Calu3 (cell line): Measurements from ENCODE around the gene NPIPB9. TPM values are rescaled to one million over a fixed set of nuclear protein-coding genes. Genes with fewer than 3 reads are reported as not detected.
"Not testable (repeated sequence)": the region's sequence is repeated elsewhere in the genome, so short reads cannot be mapped to it uniquely, and the experiment has no call there.

Experiments
- BruUV-seq: library from RNA; stranded (reverse); fragments of 400-500 nt; replicated peaks from 2 replicates; lab custom pipeline; 2021; lab: Mats Ljungman, UMichigan
- CTCF ChIA-PET: fragments of 300-600 bp; sonication (Branson Sonifier 250); formaldehyde crosslinking; loops from one replicate; lab custom pipeline; 2022; ENCODE audit warnings: antibody characterized with exemption; lab: Charles Lee
- DNase-seq: peaks from one replicate; pipeline ENCODE4 v3.0.0; 2022
- H3K27ac Mint-ChIP-seq: one replicate; pipeline ENCODE4 v1.8.0; 2022; ENCODE audit warnings: mixed read lengths; ENCODE audit not compliant: unreplicated experiment
- H3K27me3 Mint-ChIP-seq: one replicate; pipeline ENCODE4 v1.8.0; 2022; ENCODE audit warnings: mixed read lengths; ENCODE audit not compliant: unreplicated experiment
- H3K36me3 Mint-ChIP-seq: one replicate; pipeline ENCODE4 v1.8.0; 2022; ENCODE audit warnings: mild to moderate bottlenecking, moderate library complexity, mixed read lengths; ENCODE audit not compliant: insufficient read depth, unreplicated experiment
- H3K4me1 Mint-ChIP-seq: one replicate; pipeline ENCODE4 v1.8.0; 2022; ENCODE audit warnings: mild to moderate bottlenecking, low read depth, mixed read lengths; ENCODE audit not compliant: unreplicated experiment
- H3K4me3 Mint-ChIP-seq: one replicate; pipeline ENCODE4 v1.8.0; 2022; ENCODE audit warnings: mild to moderate bottlenecking, low read depth, moderate library complexity, mixed read lengths; ENCODE audit not compliant: unreplicated experiment
- H3K9me3 Mint-ChIP-seq: one replicate; pipeline ENCODE4 v1.8.0; 2022; ENCODE audit warnings: low read depth, mixed read lengths; ENCODE audit not compliant: unreplicated experiment
- intact Hi-C: fragments of 100-400 bp; cut with micrococcal nuclease; formaldehyde crosslinking; loops from one replicate; pipeline ENCODE4 v1.10.0; 2022; ENCODE audit not compliant: unreplicated experiment
- total RNA-seq: library from RNA; stranded (reverse); gene quantifications from 2 replicates; pipeline ENCODE4 v1.2.3, GENCODE V29; 2022
- TF ChIP-seq, protein P1 (sequence below): fragments of 200-600 bp; IDR thresholded peaks from one replicate; pipeline ENCODE4 v1.8.0; 2022; ENCODE audit warnings: antibody characterized with exemption; ENCODE audit not compliant: unreplicated experiment

Gene NPIPB9
- total RNA-seq, 1 experiment from 2014 or later: 5.2 TPM

DNA sequence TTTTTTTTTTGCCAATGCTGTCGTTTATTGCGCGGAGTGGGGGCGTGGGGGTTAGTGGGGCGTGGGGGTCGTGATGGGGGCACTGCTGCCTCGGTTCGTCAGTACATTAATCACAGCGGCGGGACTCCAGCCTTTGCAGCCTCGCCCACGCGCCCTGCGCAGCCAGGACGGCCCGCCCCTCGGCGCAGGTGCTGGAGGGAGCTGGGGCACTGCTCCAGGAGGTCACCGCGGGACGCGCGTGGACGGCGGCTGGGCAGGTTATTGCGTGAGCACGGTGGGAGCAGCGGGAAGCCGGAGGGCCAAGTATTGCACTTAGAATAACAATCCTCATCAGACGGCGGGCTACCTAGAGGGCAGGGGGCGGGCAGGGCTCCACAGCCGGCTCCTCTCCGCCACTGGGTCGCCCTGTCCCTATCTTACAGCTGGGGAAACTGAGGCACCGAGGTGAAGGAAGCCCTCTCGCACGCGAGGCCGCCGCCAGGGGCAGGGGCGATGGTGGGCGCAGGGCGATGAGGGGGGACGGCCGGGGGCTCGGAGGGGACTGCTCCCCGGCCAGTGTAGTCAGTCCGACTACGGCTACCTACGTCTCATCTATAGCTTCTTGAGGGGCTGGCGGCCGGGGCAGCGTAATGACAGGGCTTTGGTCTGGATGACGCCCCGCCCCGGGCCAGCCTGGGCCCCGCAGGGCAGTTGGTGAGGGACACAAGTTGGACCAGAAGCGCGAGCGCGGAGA, 4.8 kb upstream of the NPIPB9 start:
- H3K4me3 Mint-ChIP-seq, H3K27me3 Mint-ChIP-seq, H3K9me3 Mint-ChIP-seq, intact Hi-C loops, CTCF ChIA-PET, H3K27ac Mint-ChIP-seq, H3K4me1 Mint-ChIP-seq, H3K36me3 Mint-ChIP-seq, BruUV-seq, DNase-seq: not testable (repeated sequence)

GRCh38 chr16:28749997-28750465, 1.6 kb upstream of the NPIPB9 start:
- CTCF ChIA-PET, intact Hi-C loops, BruUV-seq, H3K36me3 Mint-ChIP-seq, H3K9me3 Mint-ChIP-seq, H3K27ac Mint-ChIP-seq, H3K27me3 Mint-ChIP-seq, H3K4me1 Mint-ChIP-seq: not testable (repeated sequence)
- TF ChIP-seq, protein P1, sequence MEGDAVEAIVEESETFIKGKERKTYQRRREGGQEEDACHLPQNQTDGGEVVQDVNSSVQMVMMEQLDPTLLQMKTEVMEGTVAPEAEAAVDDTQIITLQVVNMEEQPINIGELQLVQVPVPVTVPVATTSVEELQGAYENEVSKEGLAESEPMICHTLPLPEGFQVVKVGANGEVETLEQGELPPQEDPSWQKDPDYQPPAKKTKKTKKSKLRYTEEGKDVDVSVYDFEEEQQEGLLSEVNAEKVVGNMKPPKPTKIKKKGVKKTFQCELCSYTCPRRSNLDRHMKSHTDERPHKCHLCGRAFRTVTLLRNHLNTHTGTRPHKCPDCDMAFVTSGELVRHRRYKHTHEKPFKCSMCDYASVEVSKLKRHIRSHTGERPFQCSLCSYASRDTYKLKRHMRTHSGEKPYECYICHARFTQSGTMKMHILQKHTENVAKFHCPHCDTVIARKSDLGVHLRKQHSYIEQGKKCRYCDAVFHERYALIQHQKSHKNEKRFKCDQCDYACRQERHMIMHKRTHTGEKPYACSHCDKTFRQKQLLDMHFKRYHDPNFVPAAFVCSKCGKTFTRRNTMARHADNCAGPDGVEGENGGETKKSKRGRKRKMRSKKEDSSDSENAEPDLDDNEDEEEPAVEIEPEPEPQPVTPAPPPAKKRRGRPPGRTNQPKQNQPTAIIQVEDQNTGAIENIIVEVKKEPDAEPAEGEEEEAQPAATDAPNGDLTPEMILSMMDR: peak; percentile 22
- H3K4me3 Mint-ChIP-seq: peak overlapping the region; percentile 64
- DNase-seq: peak; percentile 59

DNA sequence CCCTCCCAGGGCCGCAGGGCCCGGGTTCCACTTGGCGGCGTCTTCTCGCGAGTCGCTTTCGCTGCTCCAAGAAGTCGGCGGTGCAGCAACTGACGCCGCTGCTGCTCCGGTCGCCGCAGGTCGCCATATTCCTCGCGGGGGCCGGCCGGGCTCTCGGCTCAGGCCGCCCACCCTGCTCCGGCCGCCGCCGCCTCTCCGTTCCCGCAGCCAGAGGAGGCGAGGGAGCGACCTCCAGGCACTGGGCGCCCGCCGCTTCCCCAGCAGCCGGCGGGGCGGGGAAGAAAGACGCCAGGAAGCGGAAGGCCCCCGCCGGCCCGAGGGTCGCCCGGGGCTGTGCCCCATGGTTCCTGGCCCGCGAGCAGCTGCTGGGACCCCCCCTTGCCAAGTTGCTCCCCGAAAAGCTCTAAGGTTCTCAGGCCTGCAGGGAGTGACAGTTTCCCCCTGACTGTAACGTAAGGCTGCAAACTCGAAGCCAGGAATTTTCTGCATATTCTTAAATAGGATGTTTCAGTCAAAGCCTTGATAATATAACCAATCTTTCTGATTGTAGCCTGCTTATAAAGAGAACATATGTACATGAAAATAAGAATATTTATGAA, 1.0 kb upstream of the NPIPB9 start:
- BruUV-seq, intact Hi-C loops, DNase-seq, H3K4me1 Mint-ChIP-seq, H3K27ac Mint-ChIP-seq, CTCF ChIA-PET, H3K9me3 Mint-ChIP-seq, H3K36me3 Mint-ChIP-seq, H3K27me3 Mint-ChIP-seq: not testable (repeated sequence)
- H3K4me3 Mint-ChIP-seq: peak overlapping the region; percentile 64

- H3K27ac Mint-ChIP-seq, BruUV-seq, CTCF ChIA-PET, intact Hi-C loops, H3K9me3 Mint-ChIP-seq, H3K4me1 Mint-ChIP-seq, H3K4me3 Mint-ChIP-seq, DNase-seq, H3K36me3 Mint-ChIP-seq, H3K27me3 Mint-ChIP-seq: not testable (repeated sequence)
Measured at GRCh38 chr16:28781697-28782096, 30.1 kb downstream of the NPIPB9 start.

GRCh38 chr16:28782357-28782756, 30.8 kb downstream of the NPIPB9 start:
- DNase-seq, intact Hi-C loops, H3K4me3 Mint-ChIP-seq, H3K27me3 Mint-ChIP-seq, H3K9me3 Mint-ChIP-seq, BruUV-seq, H3K36me3 Mint-ChIP-seq, H3K27ac Mint-ChIP-seq, CTCF ChIA-PET, H3K4me1 Mint-ChIP-seq: not testable (repeated sequence)

DNA sequence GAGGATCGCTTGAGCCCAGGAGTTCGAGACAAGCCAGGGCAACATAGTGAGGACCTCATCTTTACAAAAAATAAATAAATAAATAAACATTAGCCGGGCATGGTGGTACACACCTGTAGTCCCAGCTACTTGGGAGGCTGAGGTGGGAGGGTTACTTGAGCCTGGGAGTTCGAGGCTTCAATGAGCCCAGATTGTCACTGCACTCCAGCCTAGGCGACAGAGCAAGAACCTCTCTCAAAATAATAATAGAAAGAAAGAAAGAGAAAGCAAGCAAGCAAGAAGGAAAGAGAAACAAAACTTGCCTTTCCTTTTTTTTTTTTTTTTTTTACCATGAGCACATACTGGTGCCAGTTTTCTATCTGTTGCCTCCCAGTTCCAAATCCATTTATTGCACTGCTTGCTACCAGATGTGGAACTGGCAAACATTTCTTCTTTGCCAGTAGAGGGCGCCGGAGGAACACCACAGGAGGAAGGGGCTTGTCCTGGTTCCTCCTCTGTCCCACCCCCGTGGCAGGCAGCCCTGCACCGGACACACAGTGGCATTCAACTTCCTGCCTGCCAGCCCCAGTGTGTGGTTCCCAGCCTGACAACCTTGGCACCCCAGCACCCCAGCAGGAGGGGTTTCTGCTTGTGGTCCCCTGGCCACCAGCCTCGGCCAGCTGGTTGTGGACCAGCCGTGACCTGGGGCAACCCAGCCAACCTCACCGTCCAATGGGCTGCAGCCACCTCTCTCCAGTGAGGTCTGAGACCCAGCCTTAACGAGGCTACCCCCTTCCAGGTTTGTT, 50.8 kb downstream of the NPIPB9 start:
- DNase-seq, BruUV-seq, H3K36me3 Mint-ChIP-seq, H3K27me3 Mint-ChIP-seq, H3K9me3 Mint-ChIP-seq, H3K4me1 Mint-ChIP-seq, CTCF ChIA-PET, H3K27ac Mint-ChIP-seq, H3K4me3 Mint-ChIP-seq, intact Hi-C loops: not testable (repeated sequence)

- H3K4me1 Mint-ChIP-seq, H3K27ac Mint-ChIP-seq, DNase-seq, H3K4me3 Mint-ChIP-seq, BruUV-seq, H3K9me3 Mint-ChIP-seq, H3K36me3 Mint-ChIP-seq, H3K27me3 Mint-ChIP-seq, CTCF ChIA-PET, intact Hi-C loops: not testable (repeated sequence)
Measured at GRCh38 chr16:28807445-28808120, 56.0 kb downstream of the NPIPB9 start.
